Measurements from ENCODE around the gene NR2F1-AS1. TPM values are rescaled to one million over a fixed set of nuclear protein-coding genes. Genes with fewer than 3 reads are reported as not detected.
A peak's percentile ranks its signal among the peaks of the same experiment; 100 is the strongest.

Gene NR2F1-AS1
- total and polyA plus RNA-seq, 5 donors = 7.8 to 13.2 (median 10.9) TPM

DNA sequence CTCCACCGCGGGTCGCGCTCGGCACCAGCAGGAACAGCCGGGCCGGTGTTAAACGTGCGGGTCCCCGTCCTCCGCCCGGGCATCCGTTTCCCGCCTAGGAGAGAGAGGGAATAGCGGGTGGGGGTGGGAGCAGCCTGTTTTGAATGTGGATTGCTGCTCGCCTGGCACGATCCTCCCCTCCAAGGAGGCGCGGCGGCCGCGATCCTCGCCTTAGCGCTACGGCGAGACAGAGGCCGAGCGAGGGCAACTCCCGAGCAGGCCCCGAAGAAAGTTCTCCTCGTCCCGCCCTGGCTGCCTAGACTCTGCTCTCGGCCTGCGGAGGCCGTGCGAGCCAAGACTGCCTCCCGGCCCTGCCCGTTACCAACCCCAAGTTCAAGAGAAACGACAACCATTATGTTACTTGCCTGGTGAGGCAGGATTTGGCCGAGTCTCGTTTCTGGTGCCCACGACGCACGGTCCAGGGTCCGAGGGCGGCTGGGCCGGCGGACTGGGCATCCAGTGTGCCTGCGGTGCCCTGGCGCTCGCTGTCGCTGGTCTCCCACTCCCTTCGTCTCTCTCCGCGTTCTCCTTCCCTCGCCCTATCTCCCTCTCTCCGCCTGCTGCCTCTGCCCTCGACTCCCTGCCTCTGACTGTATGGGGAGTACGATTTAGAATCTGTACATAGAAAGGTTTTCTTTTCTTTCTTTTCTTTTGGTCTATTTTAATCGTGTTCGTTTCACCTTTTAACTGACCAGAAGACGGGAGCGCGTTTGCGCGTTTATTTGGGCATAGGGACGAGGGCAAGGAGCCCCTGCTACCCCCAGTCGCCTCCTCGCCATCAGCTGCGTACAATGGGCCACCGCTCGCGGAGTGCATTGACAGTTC lies 724 bp downstream of the NR2F1-AS1 start:
- H3K9me3 ChIP-seq (ENCODE audit: control insufficient read depth, low read length) = no peaks in the 10 kb centered on the region
- no peaks in the 10 kb centered on the region for H3K27me3 ChIP-seq (ENCODE audit: control insufficient read depth, insufficient read depth)
- under 1% methylated on average over 73 of the region's 73 CpGs for WGBS
- DNase-seq (peak; percentile 41 to 81 (median 75)), ATAC-seq (peak; percentile 11 to 33)
- intact Hi-C loops (cut with DNase I) = loop anchor here in 2 of 4 donors (5.0 kb wide), 1 partner anchor 222 kb away; no protein-coding TSS in a partner anchor
- peak overlapping the region; percentile 28 for H3K27ac ChIP-seq (ENCODE audit: low read length)
- no peaks in the 10 kb centered on the region for H3K4me1 ChIP-seq (ENCODE audit: control insufficient read depth, insufficient read depth, low read length)
- H3K4me3 ChIP-seq (ENCODE audit: low read length) = peak overlapping the region; percentile 96

DNA sequence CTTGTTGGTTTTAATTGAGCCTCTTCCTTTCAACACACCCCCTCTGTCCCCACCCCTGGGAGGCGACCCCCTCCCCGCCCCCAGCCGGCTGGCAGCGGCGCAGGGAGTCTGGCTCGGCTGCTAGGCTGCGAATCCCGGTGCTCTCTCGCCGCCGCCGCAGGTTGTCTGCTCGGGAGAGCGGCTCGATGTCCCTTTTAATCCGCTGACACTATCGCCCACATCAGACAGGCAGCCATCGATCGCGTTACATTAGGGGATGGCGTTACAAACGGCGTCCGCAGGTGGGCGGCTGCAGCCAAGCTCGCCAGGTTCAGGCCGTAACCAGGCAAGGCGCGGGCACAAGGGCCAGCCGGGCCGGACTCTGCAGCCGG lies 1.3 kb downstream of the NR2F1-AS1 start:
- Histone ChIP-seq H3K4me3 (ENCODE audit: low read length) (peak overlapping the region; percentile 96), H3K4me1 (ENCODE audit: control insufficient read depth, insufficient read depth, low read length) (no peaks in the 10 kb centered on the region), H3K27me3 (ENCODE audit: control insufficient read depth, insufficient read depth) (no peaks in the 10 kb centered on the region), H3K27ac (ENCODE audit: low read length) (no peak overlapping the region), H3K9me3 (ENCODE audit: control insufficient read depth, low read length) (no peaks in the 10 kb centered on the region)
- ATAC-seq = peak in 1 of 2 donors; percentile 13
- peak in 1 of 3 donors; percentile 76 for DNase-seq
- intact Hi-C loops (cut with DNase I) = loop anchor here in 2 of 4 donors (5.0 to 10.0 kb wide), 2 partner anchors 223 to 485 kb away; no protein-coding TSS in a partner anchor
- WGBS = under 1% methylated on average over 32 of the region's 32 CpGs

DNA sequence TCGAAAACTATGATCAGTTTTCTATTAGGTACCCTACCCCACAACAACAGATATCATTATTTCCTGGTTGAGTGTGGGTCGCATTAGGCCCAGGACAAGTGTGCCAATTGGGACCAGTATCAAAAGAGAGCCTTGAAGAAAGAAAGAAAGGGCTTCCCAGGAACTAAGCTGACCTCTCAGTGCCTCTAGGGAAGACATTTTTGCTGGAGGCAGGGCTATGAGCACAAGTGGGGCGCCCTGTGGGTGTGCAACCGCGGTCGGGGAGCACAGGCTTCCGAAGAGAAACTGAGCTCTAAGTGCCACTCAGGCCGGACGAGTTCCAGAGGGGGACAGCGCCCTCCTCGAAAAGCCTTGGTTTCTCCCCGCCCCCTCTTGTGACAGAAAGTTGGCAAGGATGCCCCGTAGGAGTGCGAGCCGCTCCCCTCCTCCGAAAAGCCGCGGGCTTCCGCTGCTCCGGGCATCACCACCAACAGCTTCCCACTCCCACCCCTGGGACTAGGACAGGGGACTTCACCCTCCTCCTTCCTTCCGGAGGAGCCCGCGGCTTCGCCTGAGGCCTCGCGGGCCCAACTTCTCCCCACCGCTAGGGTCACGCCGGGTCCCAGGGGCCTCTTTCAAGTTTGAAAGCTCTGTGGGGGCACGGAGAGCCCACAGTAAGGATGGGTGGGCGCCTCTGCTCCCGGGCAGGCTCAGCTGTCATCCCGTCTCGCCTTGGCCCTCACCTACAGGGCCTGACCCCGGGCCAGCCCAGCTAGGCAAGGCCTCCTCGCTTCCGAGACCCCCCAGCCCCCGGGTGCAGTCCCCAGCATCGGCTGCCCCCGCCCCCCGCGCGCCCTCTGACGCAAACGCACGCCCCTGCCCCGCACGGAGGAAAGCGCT lies 2.0 kb downstream of the NR2F1-AS1 start:
- DNase-seq (peak; percentile 73 to 88 (median 88)), ATAC-seq (peak; percentile 42 to 70)
- no peaks in the 10 kb centered on the region for H3K9me3 ChIP-seq (ENCODE audit: control insufficient read depth, low read length)
- H3K4me1 ChIP-seq (ENCODE audit: control insufficient read depth, insufficient read depth, low read length) = no peaks in the 10 kb centered on the region
- H3K27ac ChIP-seq (ENCODE audit: low read length) = peak overlapping the region; percentile 9
- intact Hi-C loops (cut with DNase I) = loop anchor here in 1 of 4 donors (10.0 kb wide), 1 partner anchor 484 kb away; no protein-coding TSS in a partner anchor
- no peaks in the 10 kb centered on the region for H3K27me3 ChIP-seq (ENCODE audit: control insufficient read depth, insufficient read depth)
- 9% methylated on average over 49 of the region's 49 CpGs for WGBS
- peak overlapping the region; percentile 96 for H3K4me3 ChIP-seq (ENCODE audit: low read length)

GRCh38 chr5:93577854-93578812 lies 2.9 kb downstream of the NR2F1-AS1 start:
- intact Hi-C loops (cut with DNase I) = loop anchor here in 1 of 4 donors (10.0 kb wide), 1 partner anchor 483 kb away; no protein-coding TSS in a partner anchor
- DNase-seq (peak in 2 of 3 donors; percentile 18 to 48), ATAC-seq (peak in 1 of 2 donors; percentile 3)
- Histone ChIP-seq H3K27me3 (ENCODE audit: control insufficient read depth, insufficient read depth) (no peaks in the 10 kb centered on the region), H3K4me3 (ENCODE audit: low read length) (no peak overlapping the region), H3K4me1 (ENCODE audit: control insufficient read depth, insufficient read depth, low read length) (no peaks in the 10 kb centered on the region), H3K27ac (ENCODE audit: low read length) (no peak overlapping the region), H3K9me3 (ENCODE audit: control insufficient read depth, low read length) (no peaks in the 10 kb centered on the region)
- 75% methylated on average over 25 of the region's 25 CpGs for WGBS

- no peak overlapping the region for H3K27ac ChIP-seq (ENCODE audit: low read length)
- DNase-seq = no peak
- 58% methylated on average over 9 of the region's 9 CpGs for WGBS
- ATAC-seq = no peak
- intact Hi-C loops (cut with DNase I) = loop anchor here in 1 of 4 donors (10.0 kb wide), 1 partner anchor 482 kb away; no protein-coding TSS in a partner anchor
- no peak overlapping the region for H3K4me3 ChIP-seq (ENCODE audit: low read length)
- H3K4me1 ChIP-seq (ENCODE audit: control insufficient read depth, insufficient read depth, low read length) = no peaks in the 10 kb centered on the region
- H3K9me3 ChIP-seq (ENCODE audit: control insufficient read depth, low read length) = no peaks in the 10 kb centered on the region
- H3K27me3 ChIP-seq (ENCODE audit: control insufficient read depth, insufficient read depth) = no peaks in the 10 kb centered on the region
Observed at GRCh38 chr5:93576994-93577853, 3.8 kb downstream of the NR2F1-AS1 start.

DNA sequence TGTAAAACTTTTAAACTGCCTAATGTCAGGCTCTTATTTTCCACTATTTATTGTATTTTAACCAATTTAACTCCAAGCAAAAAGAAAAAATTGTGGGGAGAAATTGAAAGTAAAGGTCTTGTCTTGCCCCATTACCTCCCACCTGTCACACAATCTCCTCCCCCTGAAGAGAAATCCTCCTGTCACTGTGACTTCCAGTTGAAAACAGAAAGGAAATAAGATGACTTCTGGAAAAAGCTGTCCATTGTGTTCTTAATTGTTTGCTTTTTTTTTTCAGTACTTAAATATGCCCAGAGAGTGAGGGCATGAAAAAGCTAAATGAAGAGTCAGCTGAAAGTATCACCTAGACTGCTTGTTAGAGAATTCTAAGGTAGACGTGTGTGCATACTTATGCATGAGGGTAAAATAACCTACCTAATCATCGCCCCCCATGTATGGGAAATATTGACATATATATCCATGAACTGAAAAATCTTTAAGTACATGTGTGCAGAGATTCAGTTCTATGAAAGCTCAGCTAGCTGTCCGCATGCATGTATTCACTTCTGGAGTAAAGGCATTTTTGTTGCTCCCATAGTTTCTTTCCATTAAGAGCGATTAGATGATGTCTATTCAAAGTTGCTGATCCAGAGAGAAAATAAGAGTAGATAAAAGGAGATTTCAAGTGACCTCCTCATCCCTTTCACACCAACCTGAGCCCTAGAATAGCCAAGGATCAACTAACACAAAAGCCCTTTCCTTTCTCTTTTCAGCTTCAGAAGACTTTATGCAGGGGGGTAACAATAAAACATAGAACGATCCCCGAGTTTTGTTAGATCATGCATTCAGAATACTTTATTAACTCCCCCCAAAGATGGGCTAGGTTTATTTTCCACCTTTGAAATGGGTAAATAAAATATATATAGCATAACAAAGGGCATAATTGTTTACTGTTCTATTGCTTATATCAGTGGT lies 5.3 kb downstream of the NR2F1-AS1 start:
- H3K4me3 ChIP-seq (ENCODE audit: low read length) = no peak overlapping the region
- no peaks in the 10 kb centered on the region for H3K4me1 ChIP-seq (ENCODE audit: control insufficient read depth, insufficient read depth, low read length)
- H3K9me3 ChIP-seq (ENCODE audit: control insufficient read depth, low read length) = no peaks in the 10 kb centered on the region
- intact Hi-C loops (cut with DNase I) = loop anchor here in 1 of 4 donors (10.0 kb wide), 1 partner anchor 481 kb away; no protein-coding TSS in a partner anchor
- H3K27ac ChIP-seq (ENCODE audit: low read length) = no peak overlapping the region
- no peak for ATAC-seq
- WGBS = 81% methylated on average over 6 of the region's 6 CpGs
- no peak for DNase-seq
- no peaks in the 10 kb centered on the region for H3K27me3 ChIP-seq (ENCODE audit: control insufficient read depth, insufficient read depth)

GRCh38 chr5:93574491-93575305 lies 6.3 kb downstream of the NR2F1-AS1 start:
- H3K4me1 ChIP-seq (ENCODE audit: control insufficient read depth, insufficient read depth, low read length) = peaks cover 2% of the 10 kb centered on the region
- DNase-seq (no peak), ATAC-seq (no peak)
- intact Hi-C loops (cut with DNase I) = loop anchor here in 1 of 4 donors (10.0 kb wide), 1 partner anchor 480 kb away; no protein-coding TSS in a partner anchor
- no peaks in the 10 kb centered on the region for H3K27me3 ChIP-seq (ENCODE audit: control insufficient read depth, insufficient read depth)
- H3K27ac ChIP-seq (ENCODE audit: low read length) = no peak overlapping the region
- H3K4me3 ChIP-seq (ENCODE audit: low read length) = no peak overlapping the region
- 49% methylated on average over 12 of the region's 12 CpGs for WGBS
- no peaks in the 10 kb centered on the region for H3K9me3 ChIP-seq (ENCODE audit: control insufficient read depth, low read length)

Measured in right cardiac atrium (tissue), 5 donors.